ENCODE measurements around the gene PNPLA7.

PNPLA7 gene

GRCh38 chr9:137505421-137506140 is 44.6 kb downstream of the PNPLA7 start:
- TF ChIP-seq, protein P1, sequence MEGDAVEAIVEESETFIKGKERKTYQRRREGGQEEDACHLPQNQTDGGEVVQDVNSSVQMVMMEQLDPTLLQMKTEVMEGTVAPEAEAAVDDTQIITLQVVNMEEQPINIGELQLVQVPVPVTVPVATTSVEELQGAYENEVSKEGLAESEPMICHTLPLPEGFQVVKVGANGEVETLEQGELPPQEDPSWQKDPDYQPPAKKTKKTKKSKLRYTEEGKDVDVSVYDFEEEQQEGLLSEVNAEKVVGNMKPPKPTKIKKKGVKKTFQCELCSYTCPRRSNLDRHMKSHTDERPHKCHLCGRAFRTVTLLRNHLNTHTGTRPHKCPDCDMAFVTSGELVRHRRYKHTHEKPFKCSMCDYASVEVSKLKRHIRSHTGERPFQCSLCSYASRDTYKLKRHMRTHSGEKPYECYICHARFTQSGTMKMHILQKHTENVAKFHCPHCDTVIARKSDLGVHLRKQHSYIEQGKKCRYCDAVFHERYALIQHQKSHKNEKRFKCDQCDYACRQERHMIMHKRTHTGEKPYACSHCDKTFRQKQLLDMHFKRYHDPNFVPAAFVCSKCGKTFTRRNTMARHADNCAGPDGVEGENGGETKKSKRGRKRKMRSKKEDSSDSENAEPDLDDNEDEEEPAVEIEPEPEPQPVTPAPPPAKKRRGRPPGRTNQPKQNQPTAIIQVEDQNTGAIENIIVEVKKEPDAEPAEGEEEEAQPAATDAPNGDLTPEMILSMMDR (IDR thresholded peaks at IDR 0.05; ENCODE audit: low read depth, low read length), result no peak
- DNase-seq (ENCODE audit: extremely low read depth, low read depth), result no peak

DNA sequence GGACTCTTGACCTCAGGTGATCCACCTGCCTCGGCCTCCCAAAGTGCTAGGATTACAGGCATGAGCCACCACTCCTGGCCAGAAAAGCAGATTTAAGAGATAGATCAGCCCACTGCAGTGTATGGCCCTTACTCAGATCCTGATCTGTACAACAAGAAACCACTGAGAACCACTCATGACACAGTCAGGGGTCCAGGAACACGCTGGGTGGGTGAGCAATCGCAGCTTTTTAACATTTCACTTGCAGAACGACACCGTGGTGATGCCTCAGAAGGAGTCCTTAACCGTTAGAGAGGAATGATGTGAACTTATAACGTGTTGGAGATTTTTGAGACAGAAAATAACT is 45.8 kb downstream of the PNPLA7 start:
- no peak for DNase-seq (ENCODE audit: extremely low read depth, low read depth)
- TF ChIP-seq, protein P1 (IDR thresholded peaks at IDR 0.05; ENCODE audit: low read depth, low read length), result no peak

GRCh38 chr9:137502008-137502911 is 47.9 kb downstream of the PNPLA7 start:
- TF ChIP-seq, protein P1 (IDR thresholded peaks at IDR 0.05; ENCODE audit: low read depth, low read length), result no peak
- DNase-seq (ENCODE audit: extremely low read depth, low read depth), result no peak

DNA sequence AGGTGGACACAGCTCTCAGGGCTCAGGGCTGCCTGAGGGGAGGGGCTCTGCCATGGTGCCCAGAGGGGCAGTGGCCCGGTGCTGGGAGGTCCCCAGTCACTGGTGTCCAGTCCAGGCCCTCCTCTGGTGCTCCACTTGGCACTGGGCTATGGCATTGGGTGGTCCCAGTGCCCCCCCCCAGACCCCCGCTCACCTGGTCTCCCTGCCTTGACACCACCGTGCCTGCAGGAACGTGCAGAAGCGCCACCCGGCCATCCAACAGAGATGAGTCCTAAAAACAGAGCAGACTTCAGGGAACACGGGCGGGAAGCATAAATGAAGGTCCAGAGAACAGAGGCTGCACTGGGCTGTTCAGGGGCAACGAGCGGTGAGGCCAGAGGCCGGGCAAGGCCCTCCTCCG is 48.7 kb downstream of the PNPLA7 start:
- TF ChIP-seq, protein P1 (IDR thresholded peaks at IDR 0.05; ENCODE audit: low read depth, low read length), result no peak

GRCh38 chr9:137500666-137501397 is 49.4 kb downstream of the PNPLA7 start:
- TF ChIP-seq, protein P1 (IDR thresholded peaks at IDR 0.05; ENCODE audit: low read depth, low read length), result no peak
- no peak for DNase-seq (ENCODE audit: extremely low read depth, low read depth)

More for the DNA sequence above, 48.7 kb downstream of the PNPLA7 start:
- no peak for DNase-seq (ENCODE audit: extremely low read depth, low read depth)

- DNase-seq (ENCODE audit: extremely low read depth, low read depth), result no peak
- TF ChIP-seq, protein P1 (IDR thresholded peaks at IDR 0.05; ENCODE audit: low read depth, low read length), result no peak
These were observed 50.1 kb downstream of the PNPLA7 start for GRCh38 chr9:137499858-137500661.

Measured in AG09319 (cell line).